HepG2 (cell line): Measurements from ENCODE around the gene SH3GLB2. TPM values are rescaled to one million over a fixed set of nuclear protein-coding genes. Genes with fewer than 3 reads are reported as not detected.

Experiments used
- BRD4 ChIP-seq: sonication (generic); formaldehyde crosslinking; IDR thresholded peaks from 2 replicates; pipeline ENCODE4 v1.4.0; 2020; ENCODE audit warnings: missing genetic modification reagents
- HNRNPH1 ChIP-seq: fragments of 200-400 bp; formaldehyde crosslinking; optimal IDR thresholded peaks from 2 replicates; pipeline ENCODE3; 2017; ENCODE audit warnings: mild to moderate bottlenecking, low read depth, low read length
- MATR3 ChIP-seq: sonication (generic); formaldehyde crosslinking; IDR thresholded peaks from 2 replicates; pipeline ENCODE4 v1.4.0; 2020; ENCODE audit warnings: missing genetic modification reagents
- NCOA2 ChIP-seq: sonication (generic); formaldehyde crosslinking; IDR thresholded peaks from 2 replicates; pipeline ENCODE4 v1.8.0; 2022; ENCODE audit warnings: inconsistent platforms
- NONO ChIP-seq, 2 experiments: fragments of 450-650 bp in 1 of 2; sonication (generic) in 1 of 2; formaldehyde crosslinking in 1 of 2; IDR thresholded peaks in 1 of 2; conservative IDR thresholded peaks in 1 of 2; 2 replicates each; pipeline versions ENCODE4 v1.6.1 to v1.8.0; 2017 to 2022; ENCODE audit warnings: mild to moderate bottlenecking in 1 of 2, missing genetic modification reagents in 1 of 2, moderate library complexity in 1 of 2
- POGZ ChIP-seq: sonication (generic); formaldehyde crosslinking; IDR thresholded peaks from 2 replicates; pipeline ENCODE4 v1.4.0; 2020; ENCODE audit warnings: mild to moderate bottlenecking, missing genetic modification reagents
- RBAK ChIP-seq: sonication (generic); formaldehyde crosslinking; IDR thresholded peaks from 2 replicates; pipeline ENCODE4 v1.5.1; 2020; ENCODE audit warnings: mild to moderate bottlenecking, missing genetic modification reagents
- SALL2 ChIP-seq: sonication (generic); formaldehyde crosslinking; IDR thresholded peaks from 2 replicates; pipeline ENCODE4 v1.8.1; 2023; ENCODE audit warnings: mild to moderate bottlenecking, missing genetic modification reagents, inconsistent platforms
- SMAD1 ChIP-seq: sonication (generic); formaldehyde crosslinking; IDR thresholded peaks from 2 replicates; pipeline ENCODE4 v1.4.0; 2020; ENCODE audit warnings: missing genetic modification reagents, low read depth, mild to moderate bottlenecking, borderline replicate concordance
- STAG1 ChIP-seq: sonication (generic); formaldehyde crosslinking; IDR thresholded peaks from 2 replicates; pipeline ENCODE4 v1.4.0; 2020; ENCODE audit warnings: missing genetic modification reagents
- ZNF564 ChIP-seq: sonication (generic); formaldehyde crosslinking; IDR thresholded peaks from 2 replicates; pipeline ENCODE4 v1.8.1; 2023; ENCODE audit warnings: mild to moderate bottlenecking, missing genetic modification reagents
- ZSCAN30 ChIP-seq: sonication (generic); formaldehyde crosslinking; IDR thresholded peaks from 2 replicates; pipeline ENCODE4 v1.5.0; 2020; ENCODE audit warnings: mild to moderate bottlenecking, missing genetic modification reagents
- polyA plus RNA-seq, 8 experiments: library from polyadenylated mRNA; depleted of rRNA in 3 of 8; stranded (reverse) in 7 of 8; unstranded in 1 of 8; fragments of >200 nt; fragmentation: Illumina TruSeq in 4 of 8; extraction: Trizol in 4 of 8; gene quantifications; 2 replicates each; pipeline versions ENCODE4 v1.2.1 to v1.2.3, GENCODE V29; 2011 to 2016; ENCODE audit warnings: low read depth in 4 of 8, missing spikeins in 1 of 8, mixed read lengths in 1 of 8; ENCODE audit not compliant: insufficient read depth in 1 of 8
- total RNA-seq, 5 experiments: library from RNA; depleted of rRNA; stranded (reverse); fragments of >200 nt; fragmentation: Illumina TruSeq; extraction: Trizol; gene quantifications; 2 replicates each; pipeline ENCODE4 v1.2.3, GENCODE V29; 2016; ENCODE audit warnings: low read depth in 1 of 5
- TF ChIP-seq, protein P1 (sequence below), 2 experiments: IDR thresholded peaks; 2 replicates each; pipeline ENCODE4 v1.6.1; 2011 to 2012; ENCODE audit warnings: low read length in 2 of 2, borderline replicate concordance in 1 of 2, low read depth in 1 of 2, mild to moderate bottlenecking in 1 of 2, moderate library complexity in 1 of 2
- TF ChIP-seq, protein P2 (sequence below): conservative IDR thresholded peaks from 2 replicates; pipeline ENCODE4 v1.6.1; 2018; ENCODE audit warnings: missing genetic modification reagents
- TF ChIP-seq, protein P3 (sequence below): sonication (generic); formaldehyde crosslinking; IDR thresholded peaks from 2 replicates; pipeline ENCODE4 v1.8.1; 2022; ENCODE audit warnings: low read depth, mild to moderate bottlenecking, missing genetic modification reagents
- TF ChIP-seq, protein P4 (sequence below): sonication (generic); formaldehyde crosslinking; IDR thresholded peaks from 2 replicates; pipeline ENCODE4 v1.4.0; 2020; ENCODE audit warnings: mild to moderate bottlenecking, missing genetic modification reagents
- TF ChIP-seq, protein P5 (sequence below): sonication (generic); formaldehyde crosslinking; IDR thresholded peaks from 2 replicates; pipeline ENCODE4 v1.4.0; 2020; ENCODE audit warnings: missing genetic modification reagents

The SH3GLB2 gene
- total and polyA plus RNA-seq, 2 of the 13 experiments (the other 11 are each of a cell fraction or from before 2014, with no cell fraction given) = 24.0 to 40.6 TPM

DNA sequence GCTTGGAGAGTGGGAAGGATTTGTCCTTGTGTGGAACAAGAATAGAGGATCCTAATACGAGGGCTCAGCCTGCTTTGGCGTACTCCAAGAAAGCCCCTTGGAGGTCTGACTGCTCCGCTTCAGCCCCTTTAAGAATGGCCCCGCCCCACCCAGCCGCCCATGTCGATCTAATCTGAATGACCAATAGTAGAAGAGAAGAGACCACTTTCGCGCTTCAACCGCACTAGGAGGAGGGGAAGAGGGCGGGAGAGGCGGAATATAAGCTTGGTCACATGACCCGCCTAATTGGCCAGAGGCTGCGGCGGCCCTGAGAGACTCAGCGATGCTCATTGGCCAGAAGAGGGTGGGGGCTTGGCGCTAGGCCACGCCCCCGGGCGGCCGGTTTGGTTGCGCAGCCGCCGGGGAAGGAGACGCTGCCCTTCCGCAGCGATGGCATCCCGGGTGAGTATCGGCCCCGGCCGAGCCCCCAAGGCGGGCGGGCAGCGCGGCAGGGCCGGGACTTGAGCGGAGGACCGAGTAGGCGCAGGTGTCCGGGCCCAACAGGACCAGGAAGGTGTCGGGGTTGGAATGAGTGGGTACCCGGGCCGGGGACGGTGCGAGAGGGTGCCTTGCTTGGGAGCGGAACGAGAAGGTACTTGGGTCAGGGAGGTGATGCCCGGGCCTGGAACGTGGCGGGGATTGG lies 8.3 kb upstream of the SH3GLB2 start, which contains the start of gene MIGA2 (continued):
- TF ChIP-seq, protein P1, sequence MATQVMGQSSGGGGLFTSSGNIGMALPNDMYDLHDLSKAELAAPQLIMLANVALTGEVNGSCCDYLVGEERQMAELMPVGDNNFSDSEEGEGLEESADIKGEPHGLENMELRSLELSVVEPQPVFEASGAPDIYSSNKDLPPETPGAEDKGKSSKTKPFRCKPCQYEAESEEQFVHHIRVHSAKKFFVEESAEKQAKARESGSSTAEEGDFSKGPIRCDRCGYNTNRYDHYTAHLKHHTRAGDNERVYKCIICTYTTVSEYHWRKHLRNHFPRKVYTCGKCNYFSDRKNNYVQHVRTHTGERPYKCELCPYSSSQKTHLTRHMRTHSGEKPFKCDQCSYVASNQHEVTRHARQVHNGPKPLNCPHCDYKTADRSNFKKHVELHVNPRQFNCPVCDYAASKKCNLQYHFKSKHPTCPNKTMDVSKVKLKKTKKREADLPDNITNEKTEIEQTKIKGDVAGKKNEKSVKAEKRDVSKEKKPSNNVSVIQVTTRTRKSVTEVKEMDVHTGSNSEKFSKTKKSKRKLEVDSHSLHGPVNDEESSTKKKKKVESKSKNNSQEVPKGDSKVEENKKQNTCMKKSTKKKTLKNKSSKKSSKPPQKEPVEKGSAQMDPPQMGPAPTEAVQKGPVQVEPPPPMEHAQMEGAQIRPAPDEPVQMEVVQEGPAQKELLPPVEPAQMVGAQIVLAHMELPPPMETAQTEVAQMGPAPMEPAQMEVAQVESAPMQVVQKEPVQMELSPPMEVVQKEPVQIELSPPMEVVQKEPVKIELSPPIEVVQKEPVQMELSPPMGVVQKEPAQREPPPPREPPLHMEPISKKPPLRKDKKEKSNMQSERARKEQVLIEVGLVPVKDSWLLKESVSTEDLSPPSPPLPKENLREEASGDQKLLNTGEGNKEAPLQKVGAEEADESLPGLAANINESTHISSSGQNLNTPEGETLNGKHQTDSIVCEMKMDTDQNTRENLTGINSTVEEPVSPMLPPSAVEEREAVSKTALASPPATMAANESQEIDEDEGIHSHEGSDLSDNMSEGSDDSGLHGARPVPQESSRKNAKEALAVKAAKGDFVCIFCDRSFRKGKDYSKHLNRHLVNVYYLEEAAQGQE (IDR thresholded peaks at IDR 0.05; ENCODE audit: borderline replicate concordance in 1 of 2, low read depth in 1 of 2, low read length in 2 of 2) = no peak
- TF ChIP-seq, protein P2, sequence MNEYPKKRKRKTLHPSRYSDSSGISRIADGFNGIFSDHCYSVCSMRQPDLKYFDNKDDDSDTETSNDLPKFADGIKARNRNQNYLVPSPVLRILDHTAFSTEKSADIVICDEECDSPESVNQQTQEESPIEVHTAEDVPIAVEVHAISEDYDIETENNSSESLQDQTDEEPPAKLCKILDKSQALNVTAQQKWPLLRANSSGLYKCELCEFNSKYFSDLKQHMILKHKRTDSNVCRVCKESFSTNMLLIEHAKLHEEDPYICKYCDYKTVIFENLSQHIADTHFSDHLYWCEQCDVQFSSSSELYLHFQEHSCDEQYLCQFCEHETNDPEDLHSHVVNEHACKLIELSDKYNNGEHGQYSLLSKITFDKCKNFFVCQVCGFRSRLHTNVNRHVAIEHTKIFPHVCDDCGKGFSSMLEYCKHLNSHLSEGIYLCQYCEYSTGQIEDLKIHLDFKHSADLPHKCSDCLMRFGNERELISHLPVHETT (CRISPR knock-in tag) = peak; percentile 48; the same call in 1 of the 2 replicates
- TF ChIP-seq SALL2 (CRISPR knock-in tag) = peak; percentile 49; the same call in 1 of the 2 replicates
- TF ChIP-seq, protein P3, sequence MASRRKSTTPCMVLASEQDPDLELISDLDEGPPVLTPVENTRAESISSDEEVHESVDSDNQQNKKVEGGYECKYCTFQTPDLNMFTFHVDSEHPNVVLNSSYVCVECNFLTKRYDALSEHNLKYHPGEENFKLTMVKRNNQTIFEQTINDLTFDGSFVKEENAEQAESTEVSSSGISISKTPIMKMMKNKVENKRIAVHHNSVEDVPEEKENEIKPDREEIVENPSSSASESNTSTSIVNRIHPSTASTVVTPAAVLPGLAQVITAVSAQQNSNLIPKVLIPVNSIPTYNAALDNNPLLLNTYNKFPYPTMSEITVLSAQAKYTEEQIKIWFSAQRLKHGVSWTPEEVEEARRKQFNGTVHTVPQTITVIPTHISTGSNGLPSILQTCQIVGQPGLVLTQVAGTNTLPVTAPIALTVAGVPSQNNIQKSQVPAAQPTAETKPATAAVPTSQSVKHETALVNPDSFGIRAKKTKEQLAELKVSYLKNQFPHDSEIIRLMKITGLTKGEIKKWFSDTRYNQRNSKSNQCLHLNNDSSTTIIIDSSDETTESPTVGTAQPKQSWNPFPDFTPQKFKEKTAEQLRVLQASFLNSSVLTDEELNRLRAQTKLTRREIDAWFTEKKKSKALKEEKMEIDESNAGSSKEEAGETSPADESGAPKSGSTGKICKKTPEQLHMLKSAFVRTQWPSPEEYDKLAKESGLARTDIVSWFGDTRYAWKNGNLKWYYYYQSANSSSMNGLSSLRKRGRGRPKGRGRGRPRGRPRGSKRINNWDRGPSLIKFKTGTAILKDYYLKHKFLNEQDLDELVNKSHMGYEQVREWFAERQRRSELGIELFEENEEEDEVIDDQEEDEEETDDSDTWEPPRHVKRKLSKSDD (CRISPR knock-in tag) = no peak
- no peak for TF ChIP-seq ZSCAN30
- TF ChIP-seq, protein P4, sequence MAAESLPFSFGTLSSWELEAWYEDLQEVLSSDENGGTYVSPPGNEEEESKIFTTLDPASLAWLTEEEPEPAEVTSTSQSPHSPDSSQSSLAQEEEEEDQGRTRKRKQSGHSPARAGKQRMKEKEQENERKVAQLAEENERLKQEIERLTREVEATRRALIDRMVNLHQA (CRISPR knock-in tag) = no peak
- no peak for TF ChIP-seq NONO (IDR thresholded peaks at IDR 0.05)
- peak; percentile 42; the same call in 1 of the 2 replicates for TF ChIP-seq NONO (CRISPR knock-in tag; conservative IDR thresholded peaks at IDR 0.05)
- TF ChIP-seq POGZ (CRISPR knock-in tag) = peak; percentile 55; the same call in 1 of the 2 replicates
- TF ChIP-seq MATR3 (CRISPR knock-in tag) = no peak
- TF ChIP-seq ZNF564 (CRISPR knock-in tag) = no peak
- TF ChIP-seq BRD4 (CRISPR knock-in tag) = no peak
- 0 out of 2 replicates have a peak, but pooled peaks have one; percentile 15 for TF ChIP-seq SMAD1
- no peak; the same call in 1 of the 2 replicates for TF ChIP-seq NCOA2 (CRISPR knock-in tag)
- TF ChIP-seq RBAK (CRISPR knock-in tag) = no peak
- TF ChIP-seq HNRNPH1 = no peak
- TF ChIP-seq, protein P5, sequence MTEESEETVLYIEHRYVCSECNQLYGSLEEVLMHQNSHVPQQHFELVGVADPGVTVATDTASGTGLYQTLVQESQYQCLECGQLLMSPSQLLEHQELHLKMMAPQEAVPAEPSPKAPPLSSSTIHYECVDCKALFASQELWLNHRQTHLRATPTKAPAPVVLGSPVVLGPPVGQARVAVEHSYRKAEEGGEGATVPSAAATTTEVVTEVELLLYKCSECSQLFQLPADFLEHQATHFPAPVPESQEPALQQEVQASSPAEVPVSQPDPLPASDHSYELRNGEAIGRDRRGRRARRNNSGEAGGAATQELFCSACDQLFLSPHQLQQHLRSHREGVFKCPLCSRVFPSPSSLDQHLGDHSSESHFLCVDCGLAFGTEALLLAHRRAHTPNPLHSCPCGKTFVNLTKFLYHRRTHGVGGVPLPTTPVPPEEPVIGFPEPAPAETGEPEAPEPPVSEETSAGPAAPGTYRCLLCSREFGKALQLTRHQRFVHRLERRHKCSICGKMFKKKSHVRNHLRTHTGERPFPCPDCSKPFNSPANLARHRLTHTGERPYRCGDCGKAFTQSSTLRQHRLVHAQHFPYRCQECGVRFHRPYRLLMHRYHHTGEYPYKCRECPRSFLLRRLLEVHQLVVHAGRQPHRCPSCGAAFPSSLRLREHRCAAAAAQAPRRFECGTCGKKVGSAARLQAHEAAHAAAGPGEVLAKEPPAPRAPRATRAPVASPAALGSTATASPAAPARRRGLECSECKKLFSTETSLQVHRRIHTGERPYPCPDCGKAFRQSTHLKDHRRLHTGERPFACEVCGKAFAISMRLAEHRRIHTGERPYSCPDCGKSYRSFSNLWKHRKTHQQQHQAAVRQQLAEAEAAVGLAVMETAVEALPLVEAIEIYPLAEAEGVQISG (CRISPR knock-in tag) = peak; percentile 52; the same call in 1 of the 2 replicates
- TF ChIP-seq STAG1 (CRISPR knock-in tag) = no peak
